Esophagus squamous epithelium (tissue), 5 donors: ENCODE data around the gene RARS2. TPM values are rescaled to one million over a fixed set of nuclear protein-coding genes. Genes with fewer than 3 reads are reported as not detected.
A peak's percentile ranks its signal among the peaks of the same experiment; 100 is the strongest.

Experiments
- DNase-seq: peaks from one replicate; lab custom pipeline; 2025; lab: John Stamatoyannopoulos, UW
- H3K27ac ChIP-seq, 4 donors: fragments of 200-600 bp; sonication (generic); one replicate each; pipeline ENCODE4 v1.5.1; 2016 to 2019; ENCODE audit warnings: mild to moderate bottlenecking in 1 of 4
- H3K27me3 ChIP-seq, 4 donors: fragments of 200-600 bp; sonication (generic); 1 replicate in 3 of 4; 2 replicates in 1 of 4; pipeline versions ENCODE4 v1.5.1 to v1.6.0; 2017 to 2021; ENCODE audit warnings: antibody characterized with exemption in 1 of 4
- H3K36me3 ChIP-seq, 3 donors: fragments of 200-600 bp; sonication (generic); one replicate each; pipeline ENCODE4 v1.5.1; 2016 to 2019
- H3K4me1 ChIP-seq, 3 donors: fragments of 200-600 bp; sonication (generic); one replicate each; pipeline ENCODE4 v1.5.1; 2017 to 2019
- H3K4me3 ChIP-seq, 4 donors: fragments of 200-600 bp; sonication (generic); 1 replicate in 3 of 4; 2 replicates in 1 of 4; pipeline ENCODE4 v1.5.1; 2016 to 2019; ENCODE audit warnings: mild to moderate bottlenecking in 2 of 4, moderate library complexity in 1 of 4
- H3K9me3 ChIP-seq, 3 donors: fragments of 200-600 bp; sonication (generic); one replicate each; pipeline ENCODE4 v1.5.1; 2016 to 2019
- CTCF ChIP-seq, 6 experiments: fragments of 450-650 bp in 4 of 6; fragments of 200-600 bp in 2 of 6; sonication (generic) in 2 of 6; IDR thresholded peaks; one replicate each; pipeline ENCODE4 v1.5.1; 2016 to 2019; ENCODE audit warnings: antibody characterized with exemption in 6 of 6, mild to moderate bottlenecking in 4 of 6, moderate library complexity in 4 of 6
- POLR2A ChIP-seq, 4 donors: fragments of 450-650 bp; IDR thresholded peaks; one replicate each; pipeline ENCODE4 v1.6.1; 2017; ENCODE audit warnings: antibody characterized with exemption in 4 of 4, mild to moderate bottlenecking in 4 of 4, moderate library complexity in 3 of 4
- WGBS, 2 donors: methylation state at CpG; one replicate each; pipeline ENCODE4 v1.1.5; 2018; 5-methylcytosine and 5-hydroxymethylcytosine counted together
- intact Hi-C: fragments of 100-400 bp; cut with DNase I; formaldehyde crosslinking; loops from one replicate; pipeline ENCODE4 v1.15.0; 2022
- total RNA-seq, 4 donors: library from RNA; depleted of rRNA; stranded (reverse); fragments of >200 nt; gene quantifications; one replicate each; pipeline ENCODE4 v1.1.0, GENCODE V29; 2016
- donor health status: DM: yes; HTN: yes; CAD: no.

Gene RARS2
- 10 to 100 TPM in 3 of 4 donors, 1 to 10 TPM in 1; 9.6 to 24.1 (median 21.9) TPM for total RNA-seq

GRCh38 chr6:87589693-87590416 is at the start of gene RARS2, which contains the start of gene ORC3:
Gene RARS2 (minus strand): TSS chr6:87589987. CDS start chr6:87589957, 30 bp downstream.
Gene ORC3 (plus strand): TSS chr6:87590135. CDS start chr6:87590169, 34 bp downstream.
- 0% methylated on average over 9 of the region's 49 CpGs for WGBS, 2 donors
- intact Hi-C loops = no loop called here
- peaks cover 6 to 59% (median 29%) of the 10 kb centered on the region in 3 donors for H3K4me1 ChIP-seq
- TF ChIP-seq CTCF (IDR thresholded peaks at IDR 0.05) (no peak), POLR2A (IDR thresholded peaks at IDR 0.05) (peak in 3 of 4 donors; percentile 41 to 88 (median 84))
- peaks cover 0 to 22% (median 0%) of the 10 kb centered on the region in 3 donors for H3K36me3 ChIP-seq
- no peaks in the 10 kb centered on the region for H3K27me3 ChIP-seq
- DNase-seq = peak; percentile 88
- no peaks in the 10 kb centered on the region for H3K9me3 ChIP-seq
- H3K4me3 ChIP-seq = peak within 1 kb of the TSS; percentile 64 to 94 (median 78)
- peak within 1 kb of the TSS; percentile 84 to 93 (median 90) for H3K27ac ChIP-seq

- intact Hi-C loops = no loop called here
- Histone ChIP-seq H3K27ac (no peak overlapping the region), H3K4me3 (no peak overlapping the region), H3K9me3 (no peaks in the 10 kb centered on the region), H3K27me3 (no peaks in the 10 kb centered on the region), H3K4me1 (no peaks in the 10 kb centered on the region), H3K36me3 (peaks cover 0 to 47% (median 4%) of the 10 kb centered on the region in 3 donors)
- WGBS, 2 donors = 100% methylated on average over 2 to 3 of the region's 4 CpGs
- TF ChIP-seq POLR2A (IDR thresholded peaks at IDR 0.05) (no peak), CTCF (IDR thresholded peaks at IDR 0.05) (no peak)
- DNase-seq = no peak
Observed at GRCh38 chr6:87639373-87639772, 49.6 kb upstream of the RARS2 start.

GRCh38 chr6:87637106-87637505 is 47.3 kb upstream of the RARS2 start:
- H3K27ac ChIP-seq = no peak overlapping the region
- no peaks in the 10 kb centered on the region for H3K27me3 ChIP-seq
- H3K36me3 ChIP-seq = peaks cover 0 to 57% (median 4%) of the 10 kb centered on the region in 3 donors
- DNase-seq = no peak
- TF ChIP-seq POLR2A (IDR thresholded peaks at IDR 0.05) = no peak
- TF ChIP-seq CTCF (IDR thresholded peaks at IDR 0.05) = no peak
- intact Hi-C loops = no loop called here
- H3K4me3 ChIP-seq = no peak overlapping the region
- WGBS, 2 donors = 95 to 96% methylated on average over 1 of the region's 1 CpG
- H3K9me3 ChIP-seq = no peaks in the 10 kb centered on the region
- H3K4me1 ChIP-seq = no peaks in the 10 kb centered on the region

GRCh38 chr6:87636315-87636714 is 46.5 kb upstream of the RARS2 start:
- H3K36me3 ChIP-seq = peaks cover 0 to 63% (median 4%) of the 10 kb centered on the region in 3 donors
- no peak for TF ChIP-seq POLR2A (IDR thresholded peaks at IDR 0.05)
- no peak for TF ChIP-seq CTCF (IDR thresholded peaks at IDR 0.05)
- intact Hi-C loops = no loop called here
- H3K9me3 ChIP-seq = no peaks in the 10 kb centered on the region
- no peaks in the 10 kb centered on the region for H3K27me3 ChIP-seq
- no peak overlapping the region for H3K27ac ChIP-seq
- WGBS, 2 donors = 71 to 80% methylated on average over 1 of the region's 1 CpG
- no peak for DNase-seq
- H3K4me3 ChIP-seq = no peak overlapping the region
- no peaks in the 10 kb centered on the region for H3K4me1 ChIP-seq

- H3K9me3 ChIP-seq = no peaks in the 10 kb centered on the region
- 56 to 76% methylated on average over 3 of the region's 3 CpGs for WGBS, 2 donors
- intact Hi-C loops = no loop called here
- H3K27me3 ChIP-seq = no peaks in the 10 kb centered on the region
- H3K4me3 ChIP-seq = no peak overlapping the region
- DNase-seq = no peak
- peaks cover 0 to 65% (median 4%) of the 10 kb centered on the region in 3 donors for H3K36me3 ChIP-seq
- TF ChIP-seq CTCF (IDR thresholded peaks at IDR 0.05) (no peak), POLR2A (IDR thresholded peaks at IDR 0.05) (no peak)
- no peak overlapping the region for H3K27ac ChIP-seq
- no peaks in the 10 kb centered on the region for H3K4me1 ChIP-seq
Observed at GRCh38 chr6:87633851-87634250, 44.1 kb upstream of the RARS2 start.
